GM10248 (cell line): ENCODE measurements around the gene KCNH1.

ENCODE experiments used
- CTCF ChIA-PET: fragments of 300-600 bp; sonication (Branson Sonifier 250); formaldehyde crosslinking; extraction: SDS; loops from one replicate; lab custom pipeline; 2021; ENCODE audit warnings: antibody characterized with exemption; lab: Yijun Ruan, JAX
- POLR2A ChIA-PET: fragments of 350-650 bp; sonication (Branson Sonifier 250); formaldehyde crosslinking; extraction: SDS; loops from one replicate; lab custom pipeline; 2020; ENCODE audit warnings: antibody characterized with exemption; lab: Yijun Ruan, JAX
- DNase-seq: peaks from one replicate; pipeline ENCODE4 v3.0.0; 2012; ENCODE audit errors: extremely low spot score
- CTCF ChIP-seq: IDR thresholded peaks from 2 replicates; pipeline ENCODE4 v1.5.1; 2012; ENCODE audit warnings: mild to moderate bottlenecking, low read depth; ENCODE audit errors: extremely low read depth, missing control alignments, control extremely low read depth

KCNH1 gene

GRCh38 chr1:210912752-210913151, 221.2 kb downstream of the KCNH1 start:
- TF ChIP-seq CTCF: no peak
- DNase-seq: no peak
- CTCF ChIA-PET: no interaction called here
- POLR2A ChIA-PET: no interaction called here

- CTCF ChIA-PET: no interaction called here
- POLR2A ChIA-PET: no interaction called here
Observed at GRCh38 chr1:210910020-210910575, 223.8 kb downstream of the KCNH1 start.

GRCh38 chr1:210908791-210909190, 225.2 kb downstream of the KCNH1 start:
- ChIA-PET CTCF (interaction anchor here (1.2 kb wide), 1 partner anchor 39 kb away, joined by 3 read pairs; no protein-coding TSS in a partner anchor), POLR2A (no interaction called here)
- DNase-seq: no peak
- TF ChIP-seq CTCF: no peak

More at GRCh38 chr1:210910020-210910575, 223.8 kb downstream of the KCNH1 start:
- DNase-seq: no peak
- no peak for TF ChIP-seq CTCF

- ChIA-PET POLR2A (no interaction called here), CTCF (interaction anchor here (1.1 kb wide), 1 partner anchor 12 kb away, joined by 3 read pairs; no protein-coding TSS in a partner anchor)
- DNase-seq: no peak
- no peak for TF ChIP-seq CTCF
Observed at GRCh38 chr1:210908257-210908656, 225.7 kb downstream of the KCNH1 start.

GRCh38 chr1:210907251-210907805, 226.6 kb downstream of the KCNH1 start:
- no peak for DNase-seq
- CTCF ChIA-PET: interaction anchor here (1.1 kb wide), 1 partner anchor 13 kb away, joined by 3 read pairs; no protein-coding TSS in a partner anchor
- TF ChIP-seq CTCF: no peak
- POLR2A ChIA-PET: interaction anchor here (0.6 kb wide), 1 partner anchor 420 kb away, joined by 5 read pairs; no protein-coding TSS in a partner anchor

- CTCF ChIA-PET: interaction anchor here (1.1 kb wide), 1 partner anchor 18 kb away, joined by 3 read pairs; no protein-coding TSS in a partner anchor
- no peak for DNase-seq
- TF ChIP-seq CTCF: no peak
- POLR2A ChIA-PET: no interaction called here
Observed at GRCh38 chr1:210905944-210906453, 227.9 kb downstream of the KCNH1 start.
